Mesendoderm (in vitro differentiated cells): ENCODE measurements around the gene CUL4A.

Experiments used
- DNase-seq: peaks from one replicate; pipeline ENCODE4 v3.0.0; 2013
- H2AK5ac ChIP-seq: 2 replicates; pipeline ENCODE4 v1.6.1; 2013; ENCODE audit warnings: low read length, inconsistent platforms
- H2BK120ac ChIP-seq: 2 replicates; pipeline ENCODE4 v1.6.1; 2013; ENCODE audit warnings: low read depth, mild to moderate bottlenecking, low read length, moderate library complexity, mixed read lengths
- H2BK15ac ChIP-seq: replicated peaks from 2 replicates; pipeline ENCODE4 v1.6.1; 2013; ENCODE audit warnings: low read depth, mild to moderate bottlenecking, moderate library complexity
- H2BK5ac ChIP-seq: 2 replicates; pipeline ENCODE4 v1.6.1; 2013; ENCODE audit warnings: low read length, inconsistent platforms
- H3K18ac ChIP-seq: 2 replicates; pipeline ENCODE4 v1.6.1; 2013; ENCODE audit warnings: mild to moderate bottlenecking, low read length, mixed read lengths
- H3K23ac ChIP-seq: one replicate; pipeline ENCODE4 v1.6.1; 2013; ENCODE audit warnings: low read length
- H3K27ac ChIP-seq: 2 replicates; pipeline ENCODE4 v1.5.1; 2013; ENCODE audit warnings: low read depth, mild to moderate bottlenecking, inconsistent platforms, low read length, moderate library complexity
- H3K27me3 ChIP-seq: 2 replicates; pipeline ENCODE4 v1.6.1; 2013; ENCODE audit warnings: low read length, control low read depth, mild to moderate bottlenecking, inconsistent platforms; ENCODE audit not compliant: insufficient read depth, poor library complexity
- H3K36me3 ChIP-seq: 2 replicates; pipeline ENCODE4 v1.6.1; 2013; ENCODE audit warnings: low read length, inconsistent platforms; ENCODE audit not compliant: control insufficient read depth, insufficient read depth
- H3K4ac ChIP-seq: one replicate; pipeline ENCODE4 v1.6.1; 2013; ENCODE audit warnings: low read depth, mild to moderate bottlenecking, low read length, moderate library complexity
- H3K4me1 ChIP-seq: 2 replicates; pipeline ENCODE4 v1.6.1; 2013; ENCODE audit warnings: low read depth, low read length, inconsistent platforms; ENCODE audit not compliant: control insufficient read depth
- H3K4me2 ChIP-seq: 2 replicates; pipeline ENCODE4 v1.6.1; 2013; ENCODE audit warnings: low read length
- H3K4me3 ChIP-seq: 2 replicates; pipeline ENCODE4 v1.5.1; 2013; ENCODE audit warnings: mild to moderate bottlenecking, low read length
- H3K56ac ChIP-seq: one replicate; pipeline ENCODE4 v1.6.1; 2013; ENCODE audit warnings: low read length
- H3K79me1 ChIP-seq: 2 replicates; pipeline ENCODE4 v1.6.1; 2013; ENCODE audit warnings: low read length, inconsistent platforms
- H3K79me2 ChIP-seq: 2 replicates; pipeline ENCODE4 v1.6.1; 2013; ENCODE audit warnings: mild to moderate bottlenecking, low read length; ENCODE audit not compliant: control insufficient read depth, insufficient read depth
- H3K9ac ChIP-seq: 2 replicates; pipeline ENCODE4 v1.6.1; 2013; ENCODE audit warnings: low read length, inconsistent platforms
- H4K5ac ChIP-seq: one replicate; pipeline ENCODE4 v1.6.1; 2013; ENCODE audit warnings: low read length
- H4K8ac ChIP-seq: one replicate; pipeline ENCODE4 v1.6.1; 2013; ENCODE audit warnings: low read depth, mild to moderate bottlenecking, control low read depth, low read length, moderate library complexity
- WGBS: extraction: QIAGEN DNeasy Blood & Tissue Kit; methylation state at CpG from one replicate; pipeline ENCODE4 v1.1.7; 2013; ENCODE audit warnings: low lambda C conversion rate, missing lambda C conversion rate; ENCODE audit not compliant: insufficient coverage; ENCODE audit errors: extremely low coverage; 5-methylcytosine and 5-hydroxymethylcytosine counted together

The CUL4A gene

GRCh38 chr13:113220141-113220598 lies 10.8 kb downstream of the CUL4A start:
- H3K27me3 ChIP-seq: no peaks in the 10 kb centered on the region
- no peak overlapping the region for H3K4me2 ChIP-seq
- no peak overlapping the region for H2AK5ac ChIP-seq
- no peak overlapping the region for H4K8ac ChIP-seq
- no peak overlapping the region for H3K18ac ChIP-seq
- H2BK120ac ChIP-seq: no peak overlapping the region
- H2BK15ac ChIP-seq: no peak overlapping the region
- no peak for DNase-seq
- WGBS: no CpG with 5 or more reads among the region's 13 CpGs
- H3K36me3 ChIP-seq: peaks cover 6% of the 10 kb centered on the region
- H3K4ac ChIP-seq: no peak overlapping the region
- no peak overlapping the region for H3K23ac ChIP-seq
- H3K4me3 ChIP-seq: no peak overlapping the region
- H3K79me1 ChIP-seq: peaks cover 29% of the 10 kb centered on the region
- H3K9ac ChIP-seq: no peak overlapping the region
- H4K5ac ChIP-seq: no peak overlapping the region
- no peak overlapping the region for H2BK5ac ChIP-seq
- H3K27ac ChIP-seq: no peak overlapping the region
- peaks cover 4% of the 10 kb centered on the region for H3K4me1 ChIP-seq
- H3K56ac ChIP-seq: no peak overlapping the region
- H3K79me2 ChIP-seq: peaks cover 84% of the 10 kb centered on the region

GRCh38 chr13:113220877-113221276 lies 11.5 kb downstream of the CUL4A start:
- H3K36me3 ChIP-seq: peaks cover 8% of the 10 kb centered on the region
- no peak overlapping the region for H4K5ac ChIP-seq

GRCh38 chr13:113223070-113223469 lies 13.7 kb downstream of the CUL4A start:
- Histone ChIP-seq H3K4me1 (no peaks in the 10 kb centered on the region), H2BK120ac (no peak overlapping the region), H4K8ac (no peak overlapping the region), H3K18ac (no peak overlapping the region), H3K36me3 (peaks cover 12% of the 10 kb centered on the region), H3K4ac (no peak overlapping the region), H2AK5ac (no peak overlapping the region), H2BK15ac (no peak overlapping the region), H3K9ac (no peak overlapping the region), H3K79me1 (peaks cover 43% of the 10 kb centered on the region), H3K4me2 (no peak overlapping the region), H3K27ac (no peak overlapping the region), H4K5ac (no peak overlapping the region), H3K23ac (no peak overlapping the region), H3K4me3 (no peak overlapping the region), H3K56ac (no peak overlapping the region), H3K79me2 (peaks cover 70% of the 10 kb centered on the region), H2BK5ac (no peak overlapping the region), H3K27me3 (no peaks in the 10 kb centered on the region)
- no CpG with 5 or more reads among the region's 7 CpGs for WGBS
- no peak for DNase-seq

More at GRCh38 chr13:113220877-113221276, 11.5 kb downstream of the CUL4A start:
- Histone ChIP-seq H3K23ac (no peak overlapping the region), H2BK15ac (no peak overlapping the region), H2BK120ac (no peak overlapping the region), H3K4ac (no peak overlapping the region), H3K4me1 (peaks cover 4% of the 10 kb centered on the region), H3K9ac (no peak overlapping the region), H4K8ac (no peak overlapping the region), H2AK5ac (no peak overlapping the region), H3K4me3 (no peak overlapping the region), H2BK5ac (no peak overlapping the region), H3K27ac (no peak overlapping the region), H3K18ac (no peak overlapping the region), H3K79me1 (peaks cover 31% of the 10 kb centered on the region), H3K27me3 (no peaks in the 10 kb centered on the region), H3K4me2 (no peak overlapping the region), H3K79me2 (peaks cover 80% of the 10 kb centered on the region), H3K56ac (no peak overlapping the region)
- no CpG with 5 or more reads among the region's 7 CpGs for WGBS
- peak; percentile 36 for DNase-seq

DNA sequence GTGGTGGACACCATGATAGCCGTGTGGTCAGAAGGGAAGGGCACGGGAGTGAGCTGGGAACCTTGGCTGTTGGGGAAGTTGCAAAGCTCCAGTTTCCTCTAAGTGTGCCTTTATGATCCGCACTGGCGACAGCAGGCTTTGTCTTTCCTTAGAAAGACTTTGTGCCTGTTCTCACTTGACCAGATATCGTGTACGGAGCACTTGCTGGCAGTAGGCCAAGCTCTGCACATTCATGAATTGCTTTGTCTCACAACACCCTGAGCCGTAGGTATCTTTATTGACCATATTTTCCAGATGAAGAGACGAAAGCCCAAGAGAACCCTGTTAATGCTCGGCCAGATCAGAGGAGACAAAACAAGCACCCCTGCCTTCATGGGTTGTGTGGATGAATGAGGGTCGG lies 15.1 kb downstream of the CUL4A start:
- H3K27ac ChIP-seq: no peak overlapping the region
- H3K4me1 ChIP-seq: no peaks in the 10 kb centered on the region
- H2AK5ac ChIP-seq: no peak overlapping the region
- H3K27me3 ChIP-seq: no peaks in the 10 kb centered on the region
- H3K23ac ChIP-seq: no peak overlapping the region
- DNase-seq: no peak
- H3K79me1 ChIP-seq: peaks cover 41% of the 10 kb centered on the region
- no peak overlapping the region for H3K9ac ChIP-seq
- no CpG with 5 or more reads among the region's 10 CpGs for WGBS
- H3K18ac ChIP-seq: no peak overlapping the region
- no peak overlapping the region for H2BK15ac ChIP-seq
- peaks cover 16% of the 10 kb centered on the region for H3K36me3 ChIP-seq
- no peak overlapping the region for H4K5ac ChIP-seq
- no peak overlapping the region for H4K8ac ChIP-seq
- H3K4me3 ChIP-seq: no peak overlapping the region
- no peak overlapping the region for H3K4me2 ChIP-seq
- H2BK120ac ChIP-seq: no peak overlapping the region
- H3K56ac ChIP-seq: no peak overlapping the region
- peaks cover 59% of the 10 kb centered on the region for H3K79me2 ChIP-seq
- H2BK5ac ChIP-seq: no peak overlapping the region
- H3K4ac ChIP-seq: no peak overlapping the region

DNA sequence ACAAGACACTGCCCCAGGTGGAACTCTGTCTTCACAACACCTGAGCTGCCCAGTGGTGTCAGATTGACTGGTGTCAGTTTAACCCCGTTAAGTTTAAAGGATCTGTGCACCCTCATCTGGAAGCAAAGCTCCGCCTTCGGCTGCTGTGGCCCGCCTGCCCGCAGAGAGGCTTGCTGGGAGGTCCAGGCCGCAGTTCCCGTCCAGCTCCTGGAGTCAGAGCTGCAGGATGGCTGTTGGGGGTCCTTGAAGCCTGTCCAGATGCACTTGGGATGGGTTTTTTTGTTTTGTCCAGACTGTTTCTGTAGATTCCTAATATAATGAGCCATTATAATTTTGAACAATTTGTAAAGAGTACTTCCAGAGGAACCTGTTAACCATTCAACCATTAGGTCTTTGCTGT lies 16.1 kb downstream of the CUL4A start:
- Histone ChIP-seq H3K79me1 (peaks cover 39% of the 10 kb centered on the region), H3K4me2 (no peak overlapping the region), H2BK5ac (no peak overlapping the region), H3K56ac (no peak overlapping the region), H3K9ac (no peak overlapping the region), H3K4me3 (no peak overlapping the region), H4K5ac (no peak overlapping the region), H3K36me3 (peaks cover 18% of the 10 kb centered on the region), H2BK120ac (no peak overlapping the region), H3K4ac (no peak overlapping the region), H4K8ac (no peak overlapping the region), H3K27ac (no peak overlapping the region), H3K79me2 (peaks cover 49% of the 10 kb centered on the region), H3K4me1 (no peaks in the 10 kb centered on the region), H2BK15ac (no peak overlapping the region), H3K27me3 (no peaks in the 10 kb centered on the region), H2AK5ac (no peak overlapping the region), H3K18ac (no peak overlapping the region), H3K23ac (no peak overlapping the region)
- DNase-seq: no peak
- no CpG with 5 or more reads among the region's 7 CpGs for whole genome bisulfite sequencing

- no CpG with 5 or more reads among the region's 7 CpGs for WGBS
- H3K4me2 ChIP-seq: no peak overlapping the region
Observed at GRCh38 chr13:113226873-113227450, 17.5 kb downstream of the CUL4A start.

More at GRCh38 chr13:113226873-113227450, 17.5 kb downstream of the CUL4A start:
- H3K23ac ChIP-seq: no peak overlapping the region
- H4K5ac ChIP-seq: no peak overlapping the region
- no peak overlapping the region for H2BK120ac ChIP-seq
- no peak overlapping the region for H3K27ac ChIP-seq
- no peak overlapping the region for H3K56ac ChIP-seq
- H2AK5ac ChIP-seq: no peak overlapping the region
- no peak overlapping the region for H3K18ac ChIP-seq
- H3K4ac ChIP-seq: no peak overlapping the region
- H3K4me1 ChIP-seq: no peaks in the 10 kb centered on the region
- H2BK5ac ChIP-seq: no peak overlapping the region
- peaks cover 36% of the 10 kb centered on the region for H3K79me2 ChIP-seq
- no peak overlapping the region for H2BK15ac ChIP-seq
- peaks cover 33% of the 10 kb centered on the region for H3K79me1 ChIP-seq
- H3K27me3 ChIP-seq: no peaks in the 10 kb centered on the region
- H3K4me3 ChIP-seq: no peak overlapping the region
- H3K9ac ChIP-seq: no peak overlapping the region
- no peak overlapping the region for H4K8ac ChIP-seq
- H3K36me3 ChIP-seq: peaks cover 17% of the 10 kb centered on the region
- no peak for DNase-seq
